HCT116 (cell line): Measurements from ENCODE around the gene RUNX1. TPM values are rescaled to one million over a fixed set of nuclear protein-coding genes. Genes with fewer than 3 reads are reported as not detected.

ENCODE experiments used
- ATAC-seq: fragments of 200-7000 bp; cut with Tn5 transposase; 2 replicates; pipeline ENCODE4 v1.9.1; 2020; ENCODE audit warnings: mild to moderate bottlenecking, moderate library complexity
- BruUV-seq: library from RNA; stranded (reverse); fragments of 400-500 nt; replicated peaks from 2 replicates; lab custom pipeline; 2021; lab: Mats Ljungman, UMichigan
- CTCF ChIA-PET: fragments of 300-600 bp; sonication (Branson Sonifier 250); formaldehyde crosslinking; loops from one replicate; lab custom pipeline; 2021; ENCODE audit warnings: antibody characterized with exemption; lab: Charles Lee
- POLR2A ChIA-PET: fragments of 300-600, 350-600 bp; sonication (Branson Sonifier 250); formaldehyde crosslinking; loops from one replicate; lab custom pipeline; 2021; ENCODE audit warnings: antibody characterized with exemption; lab: Charles Lee
- RAD21 ChIA-PET, 2 experiments: fragments of 300-600 bp; sonication (Branson Sonifier 250); formaldehyde crosslinking; loops; one replicate each; lab custom pipeline; 2023; ENCODE audit warnings: low total read pairs in 2 of 2; ENCODE audit not compliant: uncharacterized antibody in 2 of 2, unreplicated experiment in 2 of 2, low non-redundant PET in 1 of 2; lab: Charles Lee
- DNase-seq: peaks from one replicate; pipeline ENCODE4 v3.0.0-alpha.2; 2010; ENCODE audit warnings: low read depth, low spot score
- H2AFZ ChIP-seq: fragments of 200-600 bp; shearing (Covaris generic), sonication (generic); 2 replicates; pipeline ENCODE4 v1.6.1; 2017; ENCODE audit warnings: low read depth, mixed run types, mixed read lengths, antibody characterized with exemption, low read length; ENCODE audit not compliant: poor library complexity, severe bottlenecking
- H3K27ac ChIP-seq: 2 replicates; pipeline ENCODE4 v1.5.1; 2012; ENCODE audit warnings: low read depth, low read length
- H3K27me3 ChIP-seq: fragments of 200-600 bp; sonication (generic); 2 replicates; pipeline ENCODE4 v1.6.1; 2016; ENCODE audit warnings: mixed run types, low read length, mixed read lengths; ENCODE audit not compliant: insufficient read depth
- H3K36me3 ChIP-seq, 2 experiments: fragments of 200-500 bp in 1 of 2; fragments of 200-600 bp in 1 of 2; sonication (Bioruptor generic) in 1 of 2; sonication (generic) in 1 of 2; 2 replicates each; pipeline versions ENCODE4 v1.5.1 to v1.6.1; 2014 to 2016; ENCODE audit warnings: low read length in 2 of 2, inconsistent platforms in 1 of 2, mixed read lengths in 1 of 2, mixed run types in 1 of 2; ENCODE audit not compliant: insufficient read depth in 2 of 2, control insufficient read depth in 1 of 2
- H3K4me1 ChIP-seq, 2 experiments: fragments of 200-600 bp in 1 of 2; sonication (generic) in 1 of 2; 2 replicates each; pipeline versions ENCODE4 v1.5.1 to v1.6.1; 2012 to 2017; ENCODE audit warnings: low read length in 2 of 2, inconsistent platforms in 1 of 2, mild to moderate bottlenecking in 1 of 2, mixed read lengths in 1 of 2, mixed run types in 1 of 2, moderate library complexity in 1 of 2; ENCODE audit not compliant: insufficient read depth in 2 of 2, control insufficient read depth in 1 of 2
- H3K4me2 ChIP-seq: fragments of 200-600 bp; sonication (generic); 2 replicates; pipeline ENCODE4 v1.6.1; 2017; ENCODE audit warnings: mixed run types, low read length, mixed read lengths
- H3K4me3 ChIP-seq, 2 experiments: fragments of 200-600 bp in 1 of 2; sonication (generic) in 1 of 2; replicated peaks in 1 of 2; 2 replicates each; pipeline ENCODE4 v1.5.1; 2011 to 2016; ENCODE audit warnings: low read length in 2 of 2, control low read depth in 1 of 2, low read depth in 1 of 2, mild to moderate bottlenecking in 1 of 2, mixed read lengths in 1 of 2, mixed run types in 1 of 2
- H3K79me2 ChIP-seq: fragments of 200-600 bp; sonication (generic); 2 replicates; pipeline ENCODE4 v1.6.1; 2017; ENCODE audit warnings: mild to moderate bottlenecking, mixed run types, low read length, moderate library complexity, mixed read lengths; ENCODE audit not compliant: insufficient read depth
- H3K9ac ChIP-seq: fragments of 200-600 bp; sonication (generic); 2 replicates; pipeline ENCODE4 v1.6.1; 2016; ENCODE audit warnings: low read length, mixed read lengths
- H3K9me2 ChIP-seq: fragments of 200-600 bp; sonication (generic), shearing (Covaris generic); 2 replicates; pipeline ENCODE4 v1.6.1; 2017; ENCODE audit warnings: mixed run types, mild to moderate bottlenecking, moderate library complexity; ENCODE audit not compliant: insufficient read depth
- H3K9me3 ChIP-seq, 2 experiments: fragments of 200-500 bp in 1 of 2; fragments of 200-600 bp in 1 of 2; sonication (Bioruptor generic) in 1 of 2; sonication (generic) in 1 of 2; 2 replicates each; pipeline ENCODE4 v1.6.1; 2014 to 2017; ENCODE audit warnings: low read length in 2 of 2, mixed read lengths in 2 of 2, inconsistent platforms in 1 of 2, low read depth in 1 of 2, mild to moderate bottlenecking in 1 of 2, mixed run types in 1 of 2, moderate library complexity in 1 of 2; ENCODE audit not compliant: control insufficient read depth in 1 of 2, insufficient read depth in 1 of 2
- H4K20me1 ChIP-seq: fragments of 200-600 bp; sonication (generic), shearing (Covaris generic); 2 replicates; pipeline ENCODE4 v1.6.1; 2017; ENCODE audit warnings: mixed run types, mild to moderate bottlenecking, moderate library complexity; ENCODE audit not compliant: insufficient read depth
- CBX3 ChIP-seq: IDR thresholded peaks from 2 replicates; pipeline ENCODE4 v1.6.1; 2012; ENCODE audit warnings: low read depth
- CTCF ChIP-seq, 3 experiments: fragments of 200-600 bp in 1 of 3; sonication (generic) in 1 of 3; IDR thresholded peaks in 2 of 3; conservative IDR thresholded peaks in 1 of 3; 2 replicates each; pipeline ENCODE4 v1.5.1; 2012 to 2017; ENCODE audit warnings: low read depth in 2 of 3, low read length in 2 of 3, antibody characterized with exemption in 1 of 3, borderline replicate concordance in 1 of 3, control low read depth in 1 of 3, mild to moderate bottlenecking in 1 of 3, mixed read lengths in 1 of 3, mixed run types in 1 of 3, moderate library complexity in 1 of 3; ENCODE audit not compliant: insufficient read depth in 1 of 3
- ELF1 ChIP-seq: IDR thresholded peaks from 2 replicates; pipeline ENCODE4 v1.6.1; 2012; ENCODE audit warnings: low read depth, borderline replicate concordance
- EZH2phosphoT487 ChIP-seq: fragments of 200-600 bp; IDR thresholded peaks from 2 replicates; pipeline ENCODE4 v1.6.1; 2018; ENCODE audit warnings: antibody characterized with exemption, borderline replicate concordance
- FOSL1 ChIP-seq: IDR thresholded peaks from 2 replicates; pipeline ENCODE4 v1.6.1; 2012; ENCODE audit warnings: low read depth
- JUND ChIP-seq: IDR thresholded peaks from 2 replicates; pipeline ENCODE4 v1.6.1; 2012
- MAX ChIP-seq: IDR thresholded peaks from 2 replicates; pipeline ENCODE4 v1.6.1; 2012
- POLR2A ChIP-seq: IDR thresholded peaks from 2 replicates; pipeline ENCODE4 v1.7.0; 2011; ENCODE audit warnings: borderline replicate concordance; ENCODE audit not compliant: insufficient read depth, insufficient read length; ENCODE audit errors: extremely low read depth
- POLR2AphosphoS5 ChIP-seq: IDR thresholded peaks from 2 replicates; pipeline ENCODE4 v1.6.1; 2011; ENCODE audit warnings: mild to moderate bottlenecking, low read depth, low read length, moderate library complexity
- RAD21 ChIP-seq: IDR thresholded peaks from 2 replicates; pipeline ENCODE4 v1.6.1; 2012; ENCODE audit warnings: low read depth, mild to moderate bottlenecking
- SIN3A ChIP-seq: IDR thresholded peaks from 2 replicates; pipeline ENCODE4 v1.6.1; 2012; ENCODE audit warnings: low read depth
- SP1 ChIP-seq: IDR thresholded peaks from 2 replicates; pipeline ENCODE4 v1.6.1; 2012; ENCODE audit warnings: low read depth
- SRF ChIP-seq: IDR thresholded peaks from 2 replicates; pipeline ENCODE4 v1.6.1; 2012; ENCODE audit warnings: low read depth
- TCF7L2 ChIP-seq: IDR thresholded peaks from 2 replicates; pipeline ENCODE4 v1.7.0; 2011; ENCODE audit warnings: borderline replicate concordance, inconsistent platforms; ENCODE audit not compliant: insufficient read depth, insufficient read length; ENCODE audit errors: extremely low read depth
- YY1 ChIP-seq: IDR thresholded peaks from 2 replicates; pipeline ENCODE4 v1.6.1; 2011; ENCODE audit warnings: low read length, low read depth, moderate library complexity, mild to moderate bottlenecking; ENCODE audit not compliant: insufficient replicate concordance; ENCODE audit errors: extremely low read depth
- ZFX ChIP-seq: fragments of 450-650 bp; IDR thresholded peaks from 2 replicates; pipeline ENCODE4 v1.6.1; 2017
- ZNF274 ChIP-seq: fragments of 200-500 bp; sonication (Bioruptor generic); IDR thresholded peaks from 2 replicates; pipeline ENCODE4 v1.6.1; 2014; ENCODE audit warnings: mild to moderate bottlenecking, low read depth, low read length, inconsistent platforms
- intact Hi-C: fragments of 100-400 bp; cut with micrococcal nuclease; formaldehyde crosslinking; loops from 2 replicates; pipeline ENCODE4 v1.10.0; 2022
- total RNA-seq: library from RNA; stranded (reverse); gene quantifications from one replicate; pipeline ENCODE4 v1.2.1, GENCODE V29; 2021; ENCODE audit not compliant: unreplicated experiment
- TF ChIP-seq, protein P1 (sequence below): IDR thresholded peaks from 2 replicates; pipeline ENCODE4 v1.6.1; 2012; ENCODE audit warnings: low read depth
- TF ChIP-seq, protein P2 (sequence below): IDR thresholded peaks from 2 replicates; pipeline ENCODE4 v1.6.1; 2012
- TF ChIP-seq, protein P3 (sequence below): IDR thresholded peaks from 2 replicates; pipeline ENCODE4 v1.6.1; 2011; ENCODE audit warnings: mild to moderate bottlenecking, low read length, moderate library complexity; ENCODE audit not compliant: insufficient replicate concordance; ENCODE audit errors: extremely low read depth

The RUNX1 gene
- total RNA-seq, 1 experiment from 2014 or later, result 33.5 TPM

DNA sequence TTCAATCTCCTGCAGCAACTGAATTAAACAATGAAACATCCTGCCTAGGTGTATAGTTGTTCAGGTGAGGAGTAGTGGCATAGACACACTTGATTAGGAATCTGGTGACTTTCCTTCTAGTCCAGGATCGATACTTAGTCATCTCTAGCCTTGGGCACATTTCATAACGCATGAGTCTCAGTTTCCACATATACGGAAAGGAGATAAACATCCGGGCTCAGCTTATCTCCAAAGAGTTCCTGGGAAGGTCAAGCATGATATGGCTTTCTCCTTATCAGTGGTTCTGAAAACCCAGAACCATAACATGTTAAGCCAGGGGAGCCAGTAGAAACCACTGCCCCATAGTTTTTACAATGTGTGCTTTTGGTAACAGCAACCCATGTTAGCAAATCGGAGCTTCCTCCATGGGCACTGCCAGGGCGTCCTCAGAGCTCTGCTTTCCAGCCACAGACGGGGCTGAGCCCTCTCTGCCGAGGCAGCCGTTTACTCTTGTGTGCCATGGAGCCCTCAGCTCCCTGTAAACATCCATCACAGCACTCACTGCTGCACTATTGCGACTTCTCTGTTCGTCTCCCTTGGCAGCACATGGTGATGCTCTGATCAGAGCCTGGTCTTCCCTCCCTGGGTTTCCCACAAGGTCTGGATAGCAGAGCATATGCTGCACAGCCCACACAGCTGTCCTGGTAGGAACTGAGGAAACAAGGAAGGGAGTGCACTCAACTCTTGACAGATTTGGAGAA is 34.6 kb downstream of the RUNX1 start:
- intact Hi-C loops, result no loop called here
- H3K4me2 ChIP-seq, result no peak overlapping the region
- CTCF ChIA-PET, result no interaction called here

More for the DNA sequence above, 34.6 kb downstream of the RUNX1 start:
- Histone ChIP-seq H3K36me3 (no peaks in the 10 kb centered on the region), H3K27ac (no peak overlapping the region), H3K9ac (no peak overlapping the region), H3K9me2 (no peaks in the 10 kb centered on the region), H2AFZ (no peak overlapping the region), H3K79me2 (no peaks in the 10 kb centered on the region)
- no peak for ATAC-seq
- TF ChIP-seq ZNF274 (no peak), SIN3A (no peak), JUND (no peak), CTCF (IDR thresholded peaks at IDR 0.05 in 2 of 3, conservative IDR thresholded peaks at IDR 0.05 in 1 of 3; ENCODE audit: borderline replicate concordance in 1 of 3, insufficient read depth in 1 of 3, low read depth in 2 of 3, low read length in 2 of 3) (no peak), SRF (no peak), ZFX (no peak), CBX3 (no peak), POLR2A (no peak), FOSL1 (no peak), EZH2phosphoT487 (no peak), RAD21 (no peak), TCF7L2 (no peak), MAX (no peak), POLR2AphosphoS5 (no peak), ELF1 (no peak), SP1 (no peak), YY1 (no peak)
- TF ChIP-seq, protein P1, sequence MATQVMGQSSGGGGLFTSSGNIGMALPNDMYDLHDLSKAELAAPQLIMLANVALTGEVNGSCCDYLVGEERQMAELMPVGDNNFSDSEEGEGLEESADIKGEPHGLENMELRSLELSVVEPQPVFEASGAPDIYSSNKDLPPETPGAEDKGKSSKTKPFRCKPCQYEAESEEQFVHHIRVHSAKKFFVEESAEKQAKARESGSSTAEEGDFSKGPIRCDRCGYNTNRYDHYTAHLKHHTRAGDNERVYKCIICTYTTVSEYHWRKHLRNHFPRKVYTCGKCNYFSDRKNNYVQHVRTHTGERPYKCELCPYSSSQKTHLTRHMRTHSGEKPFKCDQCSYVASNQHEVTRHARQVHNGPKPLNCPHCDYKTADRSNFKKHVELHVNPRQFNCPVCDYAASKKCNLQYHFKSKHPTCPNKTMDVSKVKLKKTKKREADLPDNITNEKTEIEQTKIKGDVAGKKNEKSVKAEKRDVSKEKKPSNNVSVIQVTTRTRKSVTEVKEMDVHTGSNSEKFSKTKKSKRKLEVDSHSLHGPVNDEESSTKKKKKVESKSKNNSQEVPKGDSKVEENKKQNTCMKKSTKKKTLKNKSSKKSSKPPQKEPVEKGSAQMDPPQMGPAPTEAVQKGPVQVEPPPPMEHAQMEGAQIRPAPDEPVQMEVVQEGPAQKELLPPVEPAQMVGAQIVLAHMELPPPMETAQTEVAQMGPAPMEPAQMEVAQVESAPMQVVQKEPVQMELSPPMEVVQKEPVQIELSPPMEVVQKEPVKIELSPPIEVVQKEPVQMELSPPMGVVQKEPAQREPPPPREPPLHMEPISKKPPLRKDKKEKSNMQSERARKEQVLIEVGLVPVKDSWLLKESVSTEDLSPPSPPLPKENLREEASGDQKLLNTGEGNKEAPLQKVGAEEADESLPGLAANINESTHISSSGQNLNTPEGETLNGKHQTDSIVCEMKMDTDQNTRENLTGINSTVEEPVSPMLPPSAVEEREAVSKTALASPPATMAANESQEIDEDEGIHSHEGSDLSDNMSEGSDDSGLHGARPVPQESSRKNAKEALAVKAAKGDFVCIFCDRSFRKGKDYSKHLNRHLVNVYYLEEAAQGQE, result no peak
- TF ChIP-seq, protein P2, sequence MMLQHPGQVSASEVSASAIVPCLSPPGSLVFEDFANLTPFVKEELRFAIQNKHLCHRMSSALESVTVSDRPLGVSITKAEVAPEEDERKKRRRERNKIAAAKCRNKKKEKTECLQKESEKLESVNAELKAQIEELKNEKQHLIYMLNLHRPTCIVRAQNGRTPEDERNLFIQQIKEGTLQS, result no peak
- TF ChIP-seq, protein P3, sequence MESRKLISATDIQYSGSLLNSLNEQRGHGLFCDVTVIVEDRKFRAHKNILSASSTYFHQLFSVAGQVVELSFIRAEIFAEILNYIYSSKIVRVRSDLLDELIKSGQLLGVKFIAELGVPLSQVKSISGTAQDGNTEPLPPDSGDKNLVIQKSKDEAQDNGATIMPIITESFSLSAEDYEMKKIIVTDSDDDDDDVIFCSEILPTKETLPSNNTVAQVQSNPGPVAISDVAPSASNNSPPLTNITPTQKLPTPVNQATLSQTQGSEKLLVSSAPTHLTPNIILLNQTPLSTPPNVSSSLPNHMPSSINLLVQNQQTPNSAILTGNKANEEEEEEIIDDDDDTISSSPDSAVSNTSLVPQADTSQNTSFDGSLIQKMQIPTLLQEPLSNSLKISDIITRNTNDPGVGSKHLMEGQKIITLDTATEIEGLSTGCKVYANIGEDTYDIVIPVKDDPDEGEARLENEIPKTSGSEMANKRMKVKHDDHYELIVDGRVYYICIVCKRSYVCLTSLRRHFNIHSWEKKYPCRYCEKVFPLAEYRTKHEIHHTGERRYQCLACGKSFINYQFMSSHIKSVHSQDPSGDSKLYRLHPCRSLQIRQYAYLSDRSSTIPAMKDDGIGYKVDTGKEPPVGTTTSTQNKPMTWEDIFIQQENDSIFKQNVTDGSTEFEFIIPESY, result no peak
- TF ChIP-seq, all 23 proteins: peak for 0
- no peaks in the 10 kb centered on the region for H3K9me3 ChIP-seq
- H3K4me3 ChIP-seq, result no peak overlapping the region
- RAD21 ChIA-PET, result no interaction called here
- H3K4me1 ChIP-seq, result peaks cover 1 to 3% of the 10 kb centered on the region in 2 experiments; a peak in 2 of 4 replicates
- no peak for DNase-seq
- H4K20me1 ChIP-seq, result no peaks in the 10 kb centered on the region
- no TSS peak for BruUV-seq
- POLR2A ChIA-PET, result no interaction called here
- H3K27me3 ChIP-seq, result no peaks in the 10 kb centered on the region
